NCI-H2081 (cell line): Measurements from ENCODE around the gene MBL2.

Source experiments
- DNase-seq, 2 experiments: peaks; one replicate each; lab custom pipeline; 2025; lab: John Stamatoyannopoulos, UW

MBL2 gene

GRCh38 chr10:52771534-52772445, 794 bp downstream of the MBL2 start:
- DNase-seq = no peak

GRCh38 chr10:52770904-52771303, 1.7 kb downstream of the MBL2 start:
- DNase-seq = no peak

- DNase-seq = no peak
These were observed 2.6 kb downstream of the MBL2 start for GRCh38 chr10:52769966-52770365.

GRCh38 chr10:52768001-52768532, 4.5 kb downstream of the MBL2 start:
- no peak for DNase-seq

GRCh38 chr10:52762088-52762487, 10.5 kb downstream of the MBL2 start:
- no peak for DNase-seq

- DNase-seq = no peak
These were observed 13.4 kb downstream of the MBL2 start for GRCh38 chr10:52759154-52759553.

GRCh38 chr10:52758406-52758805, 14.2 kb downstream of the MBL2 start:
- DNase-seq = no peak

- DNase-seq = no peak
These were observed 14.8 kb downstream of the MBL2 start for GRCh38 chr10:52757773-52758172.

GRCh38 chr10:52756966-52757365, 15.6 kb downstream of the MBL2 start:
- no peak for DNase-seq

GRCh38 chr10:52756295-52756694, 16.3 kb downstream of the MBL2 start:
- DNase-seq = no peak

- no peak for DNase-seq
These were observed 17.1 kb downstream of the MBL2 start for GRCh38 chr10:52755297-52756062.

- DNase-seq = no peak
These were observed 19.7 kb downstream of the MBL2 start for GRCh38 chr10:52752801-52753445.

GRCh38 chr10:52752261-52752660, 20.3 kb downstream of the MBL2 start:
- DNase-seq = no peak

- no peak for DNase-seq
These were observed 21.2 kb downstream of the MBL2 start for GRCh38 chr10:52751337-52751736.

GRCh38 chr10:52750629-52751028, 22.0 kb downstream of the MBL2 start:
- no peak for DNase-seq

GRCh38 chr10:52747694-52748093, 24.9 kb downstream of the MBL2 start:
- DNase-seq = no peak

- DNase-seq = no peak
These were observed 26.4 kb downstream of the MBL2 start for GRCh38 chr10:52746169-52746568.

- DNase-seq = no peak
These were observed 28.4 kb downstream of the MBL2 start for GRCh38 chr10:52744057-52744805.

- no peak for DNase-seq
These were observed 29.9 kb downstream of the MBL2 start for GRCh38 chr10:52742731-52743130.

- no peak for DNase-seq
These were observed 30.7 kb downstream of the MBL2 start for GRCh38 chr10:52741851-52742250.

- DNase-seq = peak in 1 of 2 experiments; percentile 0
These were observed 31.5 kb downstream of the MBL2 start for GRCh38 chr10:52740913-52741675.
